NOMO-1 treated with dmso at 0.1 percent for 144 hours (cell line): Measurements from ENCODE around the gene TLN1.

Source experiments
- DNase-seq: peaks from one replicate; lab custom pipeline; 2025; ENCODE audit not compliant: unreplicated experiment; lab: John Stamatoyannopoulos, UW

Gene TLN1

DNA sequence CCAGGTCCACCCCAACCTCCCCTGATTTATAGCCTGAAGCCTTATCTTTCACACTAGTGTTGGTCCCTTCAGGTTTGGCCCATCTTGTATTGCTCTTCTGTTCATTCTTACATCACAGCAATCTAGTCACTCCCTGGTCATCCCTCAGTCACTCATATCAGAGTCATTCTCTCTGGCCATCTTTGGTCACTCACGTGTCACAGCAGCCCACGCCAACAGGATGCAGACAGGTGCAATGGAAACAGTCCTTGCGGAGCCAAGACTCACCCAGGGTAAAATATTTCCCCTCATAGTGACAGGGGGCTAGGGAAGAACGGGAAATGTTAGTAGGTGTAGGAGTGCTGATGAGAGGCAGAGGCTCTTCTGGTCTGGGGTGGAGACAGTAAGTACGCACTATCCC, 21.5 kb upstream of the TLN1 start:
- no peak for DNase-seq

DNA sequence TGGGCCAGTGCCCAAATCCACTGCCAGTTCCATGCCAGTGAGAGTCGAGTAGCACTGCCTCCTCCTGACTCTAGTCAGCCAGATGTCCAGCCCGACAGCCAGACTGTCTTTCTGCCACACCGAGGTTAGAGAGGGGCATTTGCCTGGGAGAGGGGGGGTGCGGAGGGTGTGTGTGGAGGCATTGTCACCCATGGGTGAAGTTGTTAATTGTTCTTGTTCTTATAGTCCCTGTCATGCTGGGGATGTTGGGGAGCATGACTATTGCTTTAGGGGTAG, 18.2 kb upstream of the TLN1 start:
- DNase-seq = no peak

DNA sequence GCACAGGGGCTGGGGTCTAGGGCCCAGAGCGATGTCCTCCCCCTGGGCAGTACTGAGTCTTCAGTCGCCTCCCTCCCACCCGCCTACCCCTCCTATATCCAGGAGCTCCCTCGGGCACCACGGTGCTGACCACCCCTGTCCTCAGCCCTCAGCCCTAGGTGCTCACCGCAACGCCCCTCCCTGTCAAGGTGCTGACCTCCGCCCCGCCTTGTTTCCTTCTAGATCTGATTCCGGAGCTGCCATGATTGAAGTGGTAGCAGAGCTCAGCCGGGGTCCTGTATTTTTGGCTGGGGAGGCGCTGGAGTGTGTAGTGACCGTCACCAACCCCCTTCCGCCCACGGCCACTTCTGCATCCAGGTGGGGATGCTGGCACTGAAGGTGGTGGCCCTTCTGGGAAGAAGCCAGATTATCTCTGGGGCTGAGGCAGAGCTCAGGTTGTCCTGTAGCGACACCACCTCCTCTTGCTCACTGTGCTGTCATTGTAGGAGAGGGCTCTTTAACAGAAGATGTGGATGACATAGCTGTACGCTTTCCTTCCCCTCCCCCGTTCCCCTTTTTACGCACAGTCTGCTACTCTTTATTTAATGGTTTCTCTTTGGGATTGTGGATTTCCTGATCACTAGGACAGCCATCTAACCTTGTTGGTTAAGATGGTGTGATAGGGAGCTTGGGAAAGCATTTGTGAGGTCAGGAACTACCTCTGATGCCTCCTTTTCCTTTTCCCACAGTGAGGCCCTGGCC, 17.7 kb upstream of the TLN1 start:
- DNase-seq = no peak

DNA sequence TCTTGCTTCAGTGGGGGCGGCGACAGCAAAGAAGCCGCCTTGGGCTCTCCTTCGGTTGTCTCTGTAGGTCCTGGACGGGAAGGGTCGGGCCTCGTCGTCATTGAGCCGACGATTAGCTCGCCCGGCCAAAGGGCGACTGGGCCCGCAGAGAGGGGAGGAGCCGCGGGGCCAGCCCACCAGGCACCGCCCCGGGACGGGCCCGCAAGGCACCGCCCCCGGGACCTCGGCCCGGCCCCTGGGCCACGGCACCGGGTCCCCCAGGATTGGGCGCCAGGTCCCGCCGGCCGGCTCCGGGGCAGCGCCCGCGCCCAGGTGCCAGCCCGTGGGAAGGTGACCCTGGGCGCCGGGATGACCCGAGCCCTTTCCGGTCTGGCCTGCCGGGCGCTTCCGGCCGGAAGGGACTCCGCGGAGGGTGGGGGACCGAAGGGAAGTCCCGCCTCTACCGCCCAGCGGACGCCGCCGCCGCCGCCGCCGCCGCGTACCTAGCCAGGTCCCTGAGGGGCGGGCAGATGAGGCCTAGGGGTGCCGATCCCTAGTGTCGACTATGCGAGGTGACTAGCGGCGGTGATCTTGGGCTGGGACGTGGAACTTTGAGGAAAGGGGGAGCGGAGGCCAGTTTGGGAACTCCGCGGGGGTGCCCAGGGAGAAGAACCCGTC, 17.0 kb upstream of the TLN1 start, which contains the start of the genes GBA2 and RGP1:
Gene GBA2, minus strand, starts transcription at position 371 of the 657 bp plus-strand sequence. CDS start 524 bp downstream, outside the sequence.
Gene RGP1, plus strand, starts transcription at position 430 of the 657 bp plus-strand sequence. CDS start 469 bp downstream, outside the sequence.
- peak; percentile 81 for DNase-seq

DNA sequence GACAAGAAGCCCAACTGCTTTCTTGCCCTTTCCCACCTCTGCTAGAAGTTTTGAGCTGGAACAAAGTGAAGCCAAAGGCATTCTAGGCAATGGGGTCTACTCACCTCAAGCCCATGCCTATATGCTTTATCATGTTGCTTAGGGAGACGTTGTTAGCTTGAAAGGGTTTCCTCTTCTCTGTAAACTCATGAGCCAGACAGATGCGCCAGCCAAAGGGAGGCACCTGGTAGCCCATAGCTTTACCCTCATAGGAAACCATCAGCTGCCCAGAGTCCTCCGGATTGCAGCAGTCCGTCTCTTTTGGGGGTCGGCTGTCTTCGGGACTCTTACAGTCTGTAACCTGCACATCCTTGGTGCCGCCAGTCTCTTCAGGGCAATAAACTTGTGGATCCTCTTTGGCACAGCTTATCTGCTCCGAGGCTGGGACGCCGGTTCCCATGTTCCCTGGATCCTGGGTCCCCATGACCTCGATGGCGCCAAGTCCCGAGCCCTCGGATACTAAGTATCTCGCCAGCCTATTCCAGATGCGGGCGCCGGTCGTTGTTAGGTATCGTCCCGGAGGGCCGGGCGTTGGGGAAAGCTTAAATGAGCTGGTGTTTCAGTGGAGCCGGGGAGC, 16.4 kb upstream of the TLN1 start:
- no peak for DNase-seq

DNA sequence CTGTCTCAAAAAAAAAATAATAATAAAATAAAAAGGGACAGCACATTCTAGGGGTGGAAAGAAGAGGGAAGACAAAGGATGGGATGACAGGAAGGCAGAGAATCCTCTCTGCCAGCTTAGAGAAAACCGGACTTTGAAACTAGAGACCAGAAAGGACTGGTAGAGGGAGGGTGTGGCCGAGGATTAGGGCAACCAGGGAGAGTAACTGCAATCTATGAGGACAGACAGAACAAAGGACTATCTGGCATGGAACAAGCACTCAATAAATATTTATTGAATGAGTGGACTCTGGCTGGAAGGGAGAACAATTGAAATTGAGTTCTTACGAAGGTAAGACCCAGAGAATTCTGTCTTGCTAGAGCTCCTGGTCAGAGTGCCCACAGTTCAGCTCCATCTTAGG, 14.6 kb upstream of the TLN1 start:
- no peak for DNase-seq

DNA sequence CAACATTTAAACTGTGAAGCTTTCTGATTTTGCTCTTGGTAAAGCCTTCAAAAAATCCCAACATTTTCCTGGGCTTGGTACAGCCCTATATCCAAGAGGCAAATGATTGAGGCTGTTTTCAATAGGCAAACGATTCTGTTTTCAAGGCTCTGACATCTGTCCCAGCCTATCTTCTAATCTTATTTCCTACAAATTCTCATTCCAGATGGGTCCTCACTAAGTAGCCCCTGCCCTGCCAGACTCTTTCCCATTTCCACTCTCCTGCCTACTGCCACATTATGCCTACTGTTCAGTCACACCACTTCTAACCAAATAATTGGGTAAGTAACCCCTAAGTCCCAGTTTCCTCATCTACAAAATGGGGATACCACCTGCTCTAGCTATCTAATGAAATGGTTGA, 13.6 kb upstream of the TLN1 start:
- no peak for DNase-seq

DNA sequence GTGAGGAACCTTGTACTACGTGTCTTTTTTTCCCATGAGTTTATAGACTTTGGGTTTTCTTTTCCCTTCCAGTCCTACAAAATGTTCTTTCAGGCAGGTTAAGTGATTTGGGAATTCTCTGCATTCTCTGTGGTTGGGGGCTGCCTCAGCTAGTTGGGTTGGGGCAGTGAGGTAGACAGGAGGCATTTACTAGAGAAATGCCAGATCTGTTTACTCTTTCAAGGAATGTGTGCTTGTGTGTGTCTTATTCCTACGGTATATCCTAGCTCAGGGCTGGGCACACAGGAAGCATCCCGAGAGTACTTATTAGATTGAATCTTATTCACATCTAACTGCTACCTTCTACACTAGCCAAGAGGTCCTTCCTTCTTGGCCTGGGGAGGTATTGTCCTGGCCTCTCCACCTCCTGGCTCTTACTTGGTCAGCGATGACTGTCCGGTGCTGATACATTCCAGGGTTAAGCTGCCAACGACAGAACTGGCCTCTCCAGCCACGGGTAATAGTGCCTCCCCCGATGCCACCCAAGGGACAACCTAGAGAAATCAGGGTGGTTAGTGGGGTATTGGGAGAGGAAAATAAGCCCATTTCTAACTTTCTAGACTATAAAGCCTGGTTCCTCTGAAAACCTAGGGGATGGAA, 12.0 kb upstream of the TLN1 start:
- no peak for DNase-seq

DNA sequence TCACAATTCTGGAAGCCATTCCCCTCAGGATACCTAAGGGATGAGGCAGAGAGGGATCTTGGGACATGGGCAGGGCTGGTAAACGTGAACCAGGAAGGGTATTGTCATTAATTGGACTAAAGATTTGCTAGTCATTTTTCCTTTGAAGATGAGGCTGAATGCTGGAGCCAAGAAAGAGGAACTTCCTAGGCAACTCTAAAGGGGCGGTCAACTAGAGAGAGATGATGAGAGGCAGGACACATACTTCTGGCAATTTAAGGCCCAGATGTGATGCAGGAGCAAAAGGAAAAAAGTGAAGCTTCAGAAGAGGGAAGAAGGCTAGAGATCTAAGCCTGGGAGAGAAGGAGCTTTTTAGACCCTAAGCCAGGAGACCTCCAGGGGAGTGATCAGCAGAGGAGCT, 11.5 kb upstream of the TLN1 start:
- peak; percentile 8 for DNase-seq

DNA sequence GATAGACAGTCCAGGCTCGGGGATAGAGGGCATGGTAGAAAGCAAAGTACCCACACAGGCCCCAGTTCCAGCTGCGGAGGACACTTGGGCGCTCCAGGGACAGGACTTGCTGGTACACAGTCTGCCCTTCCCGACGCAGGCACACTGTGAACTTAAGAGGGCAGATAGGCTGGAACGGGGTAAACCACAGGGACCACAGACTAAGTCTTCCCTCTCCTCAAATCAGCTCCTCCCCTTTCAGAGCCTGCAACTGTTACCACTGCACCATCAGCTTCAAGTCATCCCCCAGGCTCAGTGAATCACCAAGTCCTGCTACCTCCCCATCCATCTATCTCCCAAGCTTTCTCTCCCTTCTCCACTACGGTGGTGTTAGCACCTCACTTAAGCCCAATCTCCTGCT, 9.7 kb upstream of the TLN1 start:
- no peak for DNase-seq

DNA sequence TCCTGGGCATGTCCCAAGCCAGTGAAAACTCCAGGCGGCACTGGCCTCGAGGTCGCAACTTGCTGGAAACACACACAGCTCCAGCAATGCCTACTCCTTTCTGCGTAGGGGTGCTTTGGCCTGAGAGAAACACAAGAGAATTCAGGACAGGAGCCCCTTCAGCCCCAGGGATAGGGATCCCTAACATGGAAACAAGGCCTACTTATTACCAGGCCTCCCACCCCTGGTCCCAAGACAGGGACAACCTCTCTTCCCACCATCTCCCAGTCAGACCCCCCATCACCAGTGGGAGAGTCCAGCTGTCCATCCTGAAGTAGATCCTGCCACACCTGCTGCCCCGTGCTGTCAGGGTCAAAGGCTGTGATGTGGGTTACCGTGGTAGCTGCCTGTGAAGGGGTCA, 8.2 kb upstream of the TLN1 start:
- no peak for DNase-seq

DNA sequence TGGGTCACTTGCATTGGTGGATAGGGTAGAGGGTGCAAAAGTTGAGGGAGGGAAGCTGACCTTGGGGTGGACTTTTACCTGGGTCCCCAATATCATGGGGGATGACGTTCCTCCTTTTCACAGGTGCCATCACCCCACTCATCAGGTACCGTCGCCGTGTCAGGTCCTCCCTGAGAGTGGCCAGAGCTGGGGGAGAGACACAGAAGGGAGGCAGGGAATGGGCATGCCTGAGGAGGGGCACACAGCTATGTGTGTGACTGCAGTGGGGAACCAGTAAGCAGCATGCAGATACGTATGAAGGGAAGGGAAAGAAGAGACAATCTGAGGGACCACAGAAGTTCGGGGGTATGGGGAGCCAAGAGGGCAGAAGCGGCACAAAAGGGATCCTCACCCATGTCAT, 6.9 kb upstream of the TLN1 start:
- DNase-seq = no peak

DNA sequence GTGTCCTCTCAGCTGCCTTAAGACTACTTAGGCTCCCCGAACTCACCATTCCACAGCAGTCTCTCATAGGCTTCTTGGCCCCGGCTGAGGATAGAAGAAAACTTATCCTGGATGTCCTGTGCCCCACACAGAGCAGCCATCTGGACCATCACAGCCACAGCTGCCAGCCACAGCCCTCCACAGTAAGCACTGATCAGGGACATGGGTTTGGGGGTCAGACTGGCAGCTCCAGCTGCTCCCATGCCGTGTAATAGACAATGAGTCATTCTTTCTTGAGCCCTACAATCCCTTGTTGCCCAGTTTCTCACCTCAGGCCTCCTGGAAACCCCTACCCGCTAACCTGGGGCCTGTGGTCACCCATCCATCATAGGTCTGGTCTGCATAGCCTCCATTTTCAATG, 6.2 kb upstream of the TLN1 start:
- DNase-seq = no peak

DNA sequence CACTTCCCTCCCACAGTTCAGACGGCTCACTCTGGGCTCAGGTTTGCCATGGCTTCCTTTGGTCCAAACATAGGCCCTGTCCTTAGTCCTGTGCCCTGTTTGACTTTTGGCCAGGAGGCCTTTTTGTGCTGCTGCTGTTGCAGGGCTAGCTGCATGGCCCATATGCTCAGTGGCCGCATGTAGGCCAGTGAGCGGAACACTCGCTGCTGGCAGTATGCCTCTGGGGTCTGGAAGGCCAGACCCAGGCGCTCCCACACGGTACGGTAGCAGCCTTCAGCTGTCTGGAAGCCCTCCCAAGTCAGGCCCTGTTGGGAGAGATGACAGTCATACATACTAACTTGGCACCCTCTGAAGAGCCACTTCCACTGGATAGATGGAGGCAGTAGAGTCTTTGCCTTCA, 5.1 kb upstream of the TLN1 start:
- no peak for DNase-seq

DNA sequence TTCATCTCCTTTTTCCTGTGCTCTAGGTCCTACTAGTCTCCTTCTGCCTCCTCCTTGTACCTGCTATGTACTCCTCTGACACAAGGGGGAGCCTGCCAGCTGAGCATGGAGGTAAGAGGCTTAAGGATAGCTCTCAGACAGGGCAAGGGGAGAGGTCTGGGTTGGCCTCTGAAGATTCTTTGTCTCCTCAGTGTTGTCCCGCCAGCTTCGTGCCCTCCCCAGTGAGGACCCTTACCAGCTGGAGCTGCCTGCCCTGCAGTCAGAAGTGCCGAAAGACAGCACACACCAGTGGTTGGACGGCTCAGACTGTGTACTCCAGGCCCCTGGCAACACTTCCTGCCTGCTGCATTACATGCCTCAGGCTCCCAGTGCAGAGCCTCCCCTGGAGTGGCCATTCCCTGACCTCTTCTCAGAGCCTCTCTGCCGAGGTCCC, 4.2 kb upstream of the TLN1 start:
- DNase-seq = peak; percentile 53

DNA sequence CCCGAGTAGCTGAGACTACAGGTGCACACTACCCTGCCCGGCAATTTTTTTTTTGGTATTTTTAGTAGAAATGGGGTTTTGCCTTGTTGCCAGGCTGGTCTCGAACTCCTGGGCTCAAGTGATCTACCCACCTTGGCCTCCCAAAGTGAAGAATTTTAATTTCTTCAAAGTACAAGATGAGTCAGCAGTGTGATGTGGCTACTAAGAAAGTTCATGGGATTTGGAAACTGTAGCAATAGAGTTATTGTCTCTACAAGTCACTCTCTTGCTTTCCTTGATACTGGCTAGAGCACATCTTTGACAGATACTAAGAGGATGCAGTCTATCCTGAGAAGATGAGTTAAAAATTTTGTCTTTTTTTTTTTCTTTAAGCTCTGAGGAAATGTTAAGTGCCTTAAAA, 2.1 kb upstream of the TLN1 start:
- DNase-seq = no peak

DNA sequence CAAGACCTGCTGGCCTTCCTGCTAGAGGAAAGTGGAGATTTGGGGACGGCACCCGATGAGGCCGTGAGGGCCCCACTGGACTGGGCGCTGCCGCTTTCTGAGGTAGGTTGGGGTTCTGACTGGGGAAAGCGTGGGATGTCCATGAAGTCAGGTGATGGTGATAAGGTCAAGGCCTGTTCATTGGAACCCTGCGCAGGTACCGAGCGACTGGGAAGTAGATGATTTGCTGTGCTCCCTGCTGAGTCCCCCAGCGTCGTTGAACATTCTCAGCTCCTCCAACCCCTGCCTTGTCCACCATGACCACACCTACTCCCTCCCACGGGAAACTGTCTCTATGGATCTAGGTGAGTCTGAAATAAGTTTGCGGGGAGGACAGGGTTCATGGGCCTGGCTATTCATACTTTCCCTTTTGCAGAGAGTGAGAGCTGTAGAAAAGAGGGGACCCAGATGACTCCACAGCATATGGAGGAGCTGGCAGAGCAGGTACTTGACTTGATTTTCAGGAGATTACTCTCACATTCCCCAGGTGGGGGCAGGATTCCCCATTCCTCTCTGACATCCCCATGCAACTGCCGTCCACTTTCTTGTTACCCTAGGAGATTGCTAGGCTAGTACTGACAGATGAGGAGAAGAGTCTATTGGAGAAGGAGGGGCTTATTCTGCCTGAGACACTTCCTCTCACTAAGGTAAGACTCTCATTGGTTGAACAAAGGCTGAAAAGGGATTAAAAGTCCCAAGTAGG, 976 bp upstream of the TLN1 start:
- DNase-seq = peak; percentile 24

DNA sequence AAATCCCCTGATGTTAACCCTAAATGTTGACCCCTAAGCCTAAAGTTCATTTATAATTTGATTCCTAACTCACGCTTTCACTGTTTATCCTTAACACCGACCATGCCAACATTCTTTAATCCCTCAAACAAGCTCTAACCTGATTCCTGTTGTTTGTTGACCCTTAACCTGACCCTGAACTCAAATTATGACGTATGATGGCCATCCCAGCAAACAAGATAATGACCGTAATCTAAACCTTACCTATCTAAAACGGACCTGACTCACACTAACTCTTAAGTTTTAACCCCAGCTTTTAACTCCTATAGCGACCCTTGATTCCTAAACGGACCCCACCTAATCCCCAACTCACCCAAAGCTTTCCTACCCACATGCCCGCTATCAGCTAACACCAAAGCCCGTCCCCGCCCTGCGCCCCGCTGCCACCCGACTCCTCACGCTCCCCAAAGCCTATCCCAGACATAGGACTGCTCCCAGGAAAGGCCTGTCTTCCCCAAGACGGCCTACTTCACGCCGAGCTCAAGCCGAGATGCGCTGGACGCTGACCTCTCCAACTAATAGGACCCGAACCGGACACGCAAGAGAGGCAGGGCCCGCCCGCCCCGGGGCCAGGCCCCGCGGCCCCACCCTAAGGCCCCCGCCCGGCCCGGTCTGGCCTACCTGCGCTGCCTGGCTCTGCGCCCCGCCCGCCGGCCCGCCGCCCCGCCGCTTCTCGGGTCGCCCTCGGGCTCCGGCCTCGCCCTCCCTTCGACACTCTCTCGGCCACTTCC, 395 bp downstream of the TLN1 start:
- no peak for DNase-seq

DNA sequence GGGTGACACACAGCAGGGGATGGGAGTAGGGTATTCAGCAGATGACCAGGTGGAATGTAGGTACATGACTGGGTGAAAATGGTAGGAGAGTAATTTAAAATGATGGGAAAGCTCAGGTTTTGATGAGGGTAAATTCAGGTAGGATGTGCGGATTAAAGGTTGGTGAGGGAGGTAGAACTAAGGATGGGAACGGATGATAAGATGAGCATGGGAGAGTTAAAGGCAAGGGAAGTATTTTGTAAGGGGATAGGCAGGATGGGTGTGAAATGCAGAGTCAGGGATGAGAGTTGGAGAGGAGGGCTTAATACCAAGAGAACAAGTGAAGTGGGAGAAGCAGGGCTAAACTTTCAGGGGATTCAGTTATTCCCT, 1.5 kb downstream of the TLN1 start:
- no peak for DNase-seq

DNA sequence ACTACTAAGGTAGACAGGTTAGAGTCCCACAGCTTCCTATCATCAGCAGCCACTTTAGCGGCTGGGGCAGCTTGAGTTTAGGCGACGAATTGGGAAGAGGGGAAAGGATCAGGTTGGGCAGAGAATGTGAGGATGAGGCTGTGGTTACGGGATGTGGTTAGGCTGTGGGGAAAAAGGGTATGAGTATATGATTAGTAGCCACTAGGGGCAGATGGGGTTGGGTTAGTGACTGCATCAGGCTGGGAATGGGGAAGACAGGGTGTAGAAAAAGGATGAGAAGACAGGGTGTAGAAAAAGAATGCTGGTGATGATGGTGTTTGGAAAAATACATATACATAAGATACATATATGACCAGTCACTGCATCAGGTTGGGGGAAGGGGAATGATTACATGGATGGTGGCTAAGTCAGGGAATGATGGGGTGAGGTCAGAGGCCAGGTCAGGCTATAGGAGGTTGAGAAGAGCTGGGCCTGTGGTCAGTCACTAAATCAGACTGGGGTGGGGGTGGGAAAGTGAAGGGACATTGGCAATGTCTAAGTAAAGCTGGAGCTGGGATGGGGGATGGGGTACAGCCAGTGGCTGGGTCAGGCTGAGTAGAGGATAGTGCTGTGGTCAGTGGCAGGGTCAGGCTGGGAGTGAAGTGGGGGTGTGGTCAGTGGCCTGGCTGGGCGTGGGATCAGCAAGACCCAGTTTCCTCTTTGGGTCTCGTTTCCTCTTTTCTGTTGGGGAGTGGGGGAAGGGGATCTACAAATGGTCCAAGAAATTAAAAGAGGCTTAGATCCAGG, 2.1 kb downstream of the TLN1 start:
- peak; percentile 54 for DNase-seq
